MM.1S (cell line): ENCODE results near the gene GRK1.
A peak's percentile ranks its signal among the peaks of the same experiment; 100 is the strongest.

Experiments used
- DNase-seq: peaks from one replicate; pipeline ENCODE4 v3.0.0-alpha.2; 2015
- H2AFZ ChIP-seq: fragments of 300-600 bp; sonication (generic); 2 replicates; pipeline ENCODE4 v1.6.0; 2016; ENCODE audit warnings: antibody characterized with exemption, low read length
- H3F3A ChIP-seq: fragments of 300-600 bp; sonication (generic); 2 replicates; pipeline ENCODE4 v1.6.1; 2016; ENCODE audit warnings: mild to moderate bottlenecking, antibody characterized with exemption, low read length, moderate library complexity, mixed read lengths; ENCODE audit not compliant: insufficient read depth
- H3K27ac ChIP-seq: fragments of 300-600 bp; sonication (generic); 2 replicates; pipeline ENCODE4 v1.5.1; 2016; ENCODE audit warnings: mild to moderate bottlenecking, low read length
- H3K27me3 ChIP-seq: fragments of 300-600 bp; sonication (generic); replicated peaks from 2 replicates; pipeline ENCODE4 v1.6.0; 2016; ENCODE audit warnings: low read length; ENCODE audit not compliant: insufficient read depth
- H3K36me3 ChIP-seq: fragments of 300-600 bp; sonication (generic); replicated peaks from 2 replicates; pipeline ENCODE4 v1.6.1; 2016; ENCODE audit warnings: mild to moderate bottlenecking, low read length, mixed read lengths; ENCODE audit not compliant: insufficient read depth
- H3K4me1 ChIP-seq: fragments of 300-600 bp; sonication (generic); 2 replicates; pipeline ENCODE4 v1.6.1; 2016; ENCODE audit warnings: low read length, mixed read lengths
- H3K4me2 ChIP-seq: fragments of 300-600 bp; sonication (generic); 2 replicates; pipeline ENCODE4 v1.6.0; 2016; ENCODE audit warnings: low read depth, low read length
- H3K4me3 ChIP-seq: fragments of 300-600 bp; sonication (generic); 2 replicates; pipeline ENCODE4 v1.5.1; 2016; ENCODE audit warnings: low read length, mixed read lengths
- H3K79me2 ChIP-seq: fragments of 300-600 bp; sonication (generic); 2 replicates; pipeline ENCODE4 v1.6.1; 2016; ENCODE audit warnings: mixed run types, low read length, mixed read lengths
- H3K9ac ChIP-seq: fragments of 300-600 bp; sonication (generic); 2 replicates; pipeline ENCODE4 v1.6.1; 2016; ENCODE audit warnings: low read length, mixed read lengths
- H3K9me2 ChIP-seq: fragments of 300-600 bp; sonication (generic); replicated peaks from 2 replicates; pipeline ENCODE4 v1.6.1; 2016; ENCODE audit warnings: mild to moderate bottlenecking, low read length, mixed read lengths; ENCODE audit not compliant: insufficient read depth
- H3K9me3 ChIP-seq: fragments of 300-600 bp; sonication (generic); replicated peaks from 2 replicates; pipeline ENCODE4 v1.6.1; 2016; ENCODE audit warnings: mild to moderate bottlenecking, low read length, mixed read lengths; ENCODE audit not compliant: insufficient read depth
- H4K20me1 ChIP-seq: fragments of 300-600 bp; sonication (generic); 2 replicates; pipeline ENCODE4 v1.6.1; 2016; ENCODE audit warnings: mild to moderate bottlenecking, low read length, moderate library complexity, mixed read lengths; ENCODE audit not compliant: insufficient read depth
- CTCF ChIP-seq: fragments of 300-600 bp; sonication (generic); IDR thresholded peaks from 2 replicates; pipeline ENCODE4 v1.5.1; 2016; ENCODE audit warnings: antibody characterized with exemption, low read length, mixed read lengths
- EZH2 ChIP-seq: fragments of 300-600 bp; sonication (generic); optimal IDR thresholded peaks from 2 replicates; pipeline ENCODE3; 2017; ENCODE audit warnings: low read depth, mild to moderate bottlenecking, antibody characterized with exemption, low read length, mixed read lengths
- EZH2phosphoT487 ChIP-seq: fragments of 300-600 bp; sonication (generic); IDR thresholded peaks from 2 replicates; pipeline ENCODE4 v1.6.1; 2018; ENCODE audit warnings: antibody characterized with exemption, low read length

The GRK1 gene

GRCh38 chr13:113740286-113740556 is 73.2 kb downstream of the GRK1 start:
- no peak overlapping the region for H3K4me3 ChIP-seq
- DNase-seq = no peak
- no peak overlapping the region for H3K27ac ChIP-seq
- no peak overlapping the region for H3K9ac ChIP-seq
- no peaks in the 10 kb centered on the region for H3K9me3 ChIP-seq
- peaks cover 43% of the 10 kb centered on the region for H3K4me1 ChIP-seq
- no peaks in the 10 kb centered on the region for H4K20me1 ChIP-seq
- H3F3A ChIP-seq = peaks cover 10% of the 10 kb centered on the region
- H3K36me3 ChIP-seq = no peaks in the 10 kb centered on the region
- no peaks in the 10 kb centered on the region for H3K27me3 ChIP-seq
- H3K79me2 ChIP-seq = no peaks in the 10 kb centered on the region
- no peak overlapping the region for H3K4me2 ChIP-seq
- no peaks in the 10 kb centered on the region for H3K9me2 ChIP-seq
- H2AFZ ChIP-seq = no peak overlapping the region
- TF ChIP-seq EZH2phosphoT487 (no peak), CTCF (no peak), EZH2 (no peak)

- no peaks in the 10 kb centered on the region for H3K9me2 ChIP-seq
- no peaks in the 10 kb centered on the region for H3K79me2 ChIP-seq
- DNase-seq = no peak
- H3K4me3 ChIP-seq = 0 out of 2 replicates have a peak overlapping the region, but pooled peaks have one; percentile 13
- H4K20me1 ChIP-seq = no peaks in the 10 kb centered on the region
- H3K36me3 ChIP-seq = no peaks in the 10 kb centered on the region
- no peaks in the 10 kb centered on the region for H3K9me3 ChIP-seq
- H2AFZ ChIP-seq = no peak overlapping the region
- H3K4me1 ChIP-seq = peaks cover 43% of the 10 kb centered on the region
- peak overlapping the region; percentile 74 for H3K4me2 ChIP-seq
- peaks cover 10% of the 10 kb centered on the region for H3F3A ChIP-seq
- H3K9ac ChIP-seq = no peak overlapping the region
- H3K27ac ChIP-seq = peak overlapping the region; percentile 76; the same call in 1 of the 2 replicates
- TF ChIP-seq CTCF (no peak), EZH2phosphoT487 (no peak), EZH2 (no peak)
- H3K27me3 ChIP-seq = no peaks in the 10 kb centered on the region
These were observed 73.6 kb downstream of the GRK1 start for GRCh38 chr13:113740661-113741060.

GRCh38 chr13:113741191-113741668 is 74.2 kb downstream of the GRK1 start:
- no peaks in the 10 kb centered on the region for H3K36me3 ChIP-seq
- H3K9ac ChIP-seq = peak overlapping the region; percentile 54
- peak; percentile 90 for DNase-seq
- H3F3A ChIP-seq = peaks cover 12% of the 10 kb centered on the region
- no peaks in the 10 kb centered on the region for H3K27me3 ChIP-seq
- no peaks in the 10 kb centered on the region for H3K79me2 ChIP-seq
- TF ChIP-seq CTCF (no peak), EZH2phosphoT487 (no peak), EZH2 (no peak)
- H3K9me3 ChIP-seq = no peaks in the 10 kb centered on the region
- peaks cover 43% of the 10 kb centered on the region for H3K4me1 ChIP-seq
- peak overlapping the region; percentile 76 for H3K27ac ChIP-seq
- H3K4me2 ChIP-seq = peak overlapping the region; percentile 74
- H2AFZ ChIP-seq = no peak overlapping the region
- no peaks in the 10 kb centered on the region for H3K9me2 ChIP-seq
- peak overlapping the region; percentile 28; the same call in 1 of the 2 replicates for H3K4me3 ChIP-seq
- no peaks in the 10 kb centered on the region for H4K20me1 ChIP-seq
